ENCODE measurements around the gene FAAP20. TPM values are rescaled to one million over a fixed set of nuclear protein-coding genes. Genes with fewer than 3 reads are reported as not detected.

FAAP20 gene
- total and polyA plus RNA-seq, 2 donors (not counting 3 experiments of a cell fraction or from before 2014, with no cell fraction given), result 31.5 to 62.6 TPM

DNA sequence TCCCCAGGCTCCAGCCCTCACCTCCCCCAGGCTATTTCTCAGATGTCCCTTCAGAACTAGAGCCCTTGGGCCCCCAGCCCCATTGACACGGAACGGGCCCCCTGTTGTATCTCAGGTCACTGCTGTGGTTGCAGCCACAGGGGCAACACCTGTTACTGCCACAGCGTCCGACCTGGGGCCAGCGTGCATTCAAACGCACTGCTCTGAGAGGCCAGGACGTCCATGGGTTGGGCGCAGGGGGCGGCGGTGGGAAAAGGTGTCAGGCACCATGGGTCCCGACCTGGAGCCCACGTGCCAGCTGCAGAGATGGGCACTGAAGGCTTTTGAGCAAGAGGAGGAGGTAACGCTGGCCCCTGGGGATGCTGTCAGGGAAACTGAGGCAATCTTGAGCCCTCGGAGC lies 13.3 kb downstream of the FAAP20 start:
- no TSS peak for BruUV-seq (replicated peaks)
- H3K36me3 ChIP-seq (ENCODE audit: control insufficient read depth in 2 of 2, extremely low read depth in 1 of 2, insufficient read depth in 2 of 2, low read length in 2 of 2), result no peaks in the 10 kb centered on the region
- TF ChIP-seq, protein P1, sequence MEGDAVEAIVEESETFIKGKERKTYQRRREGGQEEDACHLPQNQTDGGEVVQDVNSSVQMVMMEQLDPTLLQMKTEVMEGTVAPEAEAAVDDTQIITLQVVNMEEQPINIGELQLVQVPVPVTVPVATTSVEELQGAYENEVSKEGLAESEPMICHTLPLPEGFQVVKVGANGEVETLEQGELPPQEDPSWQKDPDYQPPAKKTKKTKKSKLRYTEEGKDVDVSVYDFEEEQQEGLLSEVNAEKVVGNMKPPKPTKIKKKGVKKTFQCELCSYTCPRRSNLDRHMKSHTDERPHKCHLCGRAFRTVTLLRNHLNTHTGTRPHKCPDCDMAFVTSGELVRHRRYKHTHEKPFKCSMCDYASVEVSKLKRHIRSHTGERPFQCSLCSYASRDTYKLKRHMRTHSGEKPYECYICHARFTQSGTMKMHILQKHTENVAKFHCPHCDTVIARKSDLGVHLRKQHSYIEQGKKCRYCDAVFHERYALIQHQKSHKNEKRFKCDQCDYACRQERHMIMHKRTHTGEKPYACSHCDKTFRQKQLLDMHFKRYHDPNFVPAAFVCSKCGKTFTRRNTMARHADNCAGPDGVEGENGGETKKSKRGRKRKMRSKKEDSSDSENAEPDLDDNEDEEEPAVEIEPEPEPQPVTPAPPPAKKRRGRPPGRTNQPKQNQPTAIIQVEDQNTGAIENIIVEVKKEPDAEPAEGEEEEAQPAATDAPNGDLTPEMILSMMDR (IDR thresholded peaks at IDR 0.05; ENCODE audit: extremely low read depth in 1 of 2, insufficient read depth in 1 of 2, low read depth in 1 of 2, low read length in 2 of 2), result no peak
- TF ChIP-seq MYC (IDR thresholded peaks at IDR 0.05; ENCODE audit: low read depth, low read length) (no peak), EZH2 (IDR thresholded peaks at IDR 0.05; ENCODE audit: borderline replicate concordance, low read depth, low read length, severe bottlenecking) (no peak), FOS (IDR thresholded peaks at IDR 0.05; ENCODE audit: borderline replicate concordance, insufficient read depth, low read length) (no peak), POLR2AphosphoS5 (IDR thresholded peaks at IDR 0.05; ENCODE audit: insufficient read depth, low read depth, low read length) (no peak), POLR2A (IDR thresholded peaks at IDR 0.05; ENCODE audit: low read depth, low read length) (no peak), GATA2 (IDR thresholded peaks at IDR 0.05; ENCODE audit: insufficient read depth, insufficient read length, low read depth, low read length) (no peak), JUN (IDR thresholded peaks at IDR 0.05; ENCODE audit: borderline replicate concordance, insufficient read depth, insufficient read length, low read depth) (no peak)
- TF ChIP-seq, protein P2, sequence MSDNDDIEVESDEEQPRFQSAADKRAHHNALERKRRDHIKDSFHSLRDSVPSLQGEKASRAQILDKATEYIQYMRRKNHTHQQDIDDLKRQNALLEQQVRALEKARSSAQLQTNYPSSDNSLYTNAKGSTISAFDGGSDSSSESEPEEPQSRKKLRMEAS (IDR thresholded peaks at IDR 0.05; ENCODE audit: insufficient read depth, insufficient read length), result no peak
- no peak overlapping the region for H3K9ac ChIP-seq (replicated peaks; ENCODE audit: extremely low read depth, insufficient read depth, low read length)
- intact Hi-C loops (cut with micrococcal nuclease), result no loop called here
- no peak overlapping the region for H3K4me3 ChIP-seq (replicated peaks in 1 of 3; ENCODE audit: insufficient read depth in 1 of 3, low read depth in 1 of 3, low read length in 3 of 3)
- H3K27me3 ChIP-seq (ENCODE audit: control insufficient read depth in 2 of 2, insufficient read depth in 2 of 2, low read length in 2 of 2), result no peaks in the 10 kb centered on the region
- FAIRE-seq (no peak), DNase-seq (ENCODE audit: low read depth, low spot score) (no peak)
- no peak overlapping the region for H3K27ac ChIP-seq (ENCODE audit: insufficient read depth, low read depth, low read length)
- no peaks in the 10 kb centered on the region for H4K20me1 ChIP-seq (replicated peaks; ENCODE audit: control insufficient read depth, extremely low read depth, insufficient read depth, low read length)
- no peak overlapping the region for H2AFZ ChIP-seq (ENCODE audit: low read depth, low read length)
- ChIA-PET POLR2A (no interaction called here), CTCF (no interaction called here)
- H3K9me1 ChIP-seq (replicated peaks; ENCODE audit: control insufficient read depth, extremely low read depth, insufficient read depth, low read length), result no peaks in the 10 kb centered on the region
- H3K9me3 ChIP-seq (replicated peaks; ENCODE audit: control insufficient read depth, insufficient read depth, low read length), result no peaks in the 10 kb centered on the region
- no peaks in the 10 kb centered on the region for H3K4me1 ChIP-seq (ENCODE audit: control insufficient read depth, extremely low read depth, insufficient read depth, low read length)
- no peaks in the 10 kb centered on the region for H3K79me2 ChIP-seq (ENCODE audit: control insufficient read depth, insufficient read depth, low read length)
- dilution Hi-C loops (cut with MboI; ENCODE audit: extremely low pct_ligation_motif_present, low sequenced_read_pairs), result no loop called here
- H3K4me2 ChIP-seq (ENCODE audit: insufficient read depth, low read length), result no peak overlapping the region
